Progenitor cell of endocrine pancreas (in vitro differentiated cells): ENCODE data around the gene BMS1. TPM values are rescaled to one million over a fixed set of nuclear protein-coding genes. Genes with fewer than 3 reads are reported as not detected.
A peak's percentile ranks its signal among the peaks of the same experiment; 100 is the strongest.

ENCODE experiments used
- DNase-seq: peaks from one replicate; pipeline ENCODE4 v3.0.0; 2021; ENCODE audit warnings: low spot score; ENCODE audit not compliant: unreplicated experiment
- H3K27ac Mint-ChIP-seq: 2 replicates; pipeline ENCODE4 v1.8.0; 2021; ENCODE audit warnings: mild to moderate bottlenecking, moderate library complexity, mixed read lengths
- H3K27me3 Mint-ChIP-seq: 2 replicates; pipeline ENCODE4 v1.8.0; 2021; ENCODE audit warnings: mixed read lengths
- H3K36me3 Mint-ChIP-seq: 2 replicates; pipeline ENCODE4 v1.8.0; 2022; ENCODE audit warnings: mixed read lengths; ENCODE audit not compliant: insufficient read depth
- H3K4me1 Mint-ChIP-seq: 2 replicates; pipeline ENCODE4 v1.8.0; 2021; ENCODE audit warnings: low read depth, mixed read lengths
- H3K4me3 Mint-ChIP-seq: 2 replicates; pipeline ENCODE4 v1.8.0; 2021; ENCODE audit warnings: low read depth, mild to moderate bottlenecking, moderate library complexity, mixed read lengths
- H3K9me3 Mint-ChIP-seq: 2 replicates; pipeline ENCODE4 v1.8.0; 2021; ENCODE audit warnings: low read depth, mixed read lengths
- CTCF ChIP-seq: fragments of 200-600 bp; sonication (generic); IDR thresholded peaks from one replicate; pipeline ENCODE4 v1.5.0; 2021; ENCODE audit warnings: antibody characterized with exemption, mild to moderate bottlenecking; ENCODE audit not compliant: unreplicated experiment
- total RNA-seq: library from RNA; stranded (reverse); gene quantifications from 2 replicates; pipeline ENCODE4 v1.2.1, GENCODE V29; 2021

Gene BMS1
- total RNA-seq, 1 donor from 2014 or later = 22.4 TPM

GRCh38 chr10:42755556-42756093 lies 27.0 kb upstream of the BMS1 start:
- Mint-ChIP-seq H3K4me3 (peak overlapping the region; percentile 49), H3K27ac (no peak overlapping the region), H3K36me3 (no peaks in the 10 kb centered on the region), H3K27me3 (peaks cover 84% of the 10 kb centered on the region), H3K9me3 (no peaks in the 10 kb centered on the region), H3K4me1 (no peaks in the 10 kb centered on the region)
- DNase-seq = no peak
- no peak for TF ChIP-seq CTCF

- no peak overlapping the region for H3K4me3 Mint-ChIP-seq
Observed at GRCh38 chr10:42767906-42768305, 14.7 kb upstream of the BMS1 start.

GRCh38 chr10:42768581-42769152 lies 13.9 kb upstream of the BMS1 start:
- no peaks in the 10 kb centered on the region for H3K36me3 Mint-ChIP-seq
- peaks cover 7% of the 10 kb centered on the region for H3K9me3 Mint-ChIP-seq
- H3K27me3 Mint-ChIP-seq = peaks cover 28% of the 10 kb centered on the region
- no peak for DNase-seq
- no peak for TF ChIP-seq CTCF
- H3K27ac Mint-ChIP-seq = no peak overlapping the region
- H3K4me3 Mint-ChIP-seq = no peak overlapping the region
- no peaks in the 10 kb centered on the region for H3K4me1 Mint-ChIP-seq

More at GRCh38 chr10:42767906-42768305, 14.7 kb upstream of the BMS1 start:
- Mint-ChIP-seq H3K4me1 (no peaks in the 10 kb centered on the region), H3K9me3 (peaks cover 8% of the 10 kb centered on the region), H3K27ac (no peak overlapping the region), H3K36me3 (no peaks in the 10 kb centered on the region), H3K27me3 (peaks cover 30% of the 10 kb centered on the region)
- DNase-seq = no peak
- TF ChIP-seq CTCF = no peak

- Mint-ChIP-seq H3K27ac (no peak overlapping the region), H3K27me3 (peaks cover 28% of the 10 kb centered on the region), H3K4me3 (no peak overlapping the region), H3K4me1 (no peaks in the 10 kb centered on the region), H3K9me3 (peaks cover 5% of the 10 kb centered on the region), H3K36me3 (no peaks in the 10 kb centered on the region)
- DNase-seq = no peak
- TF ChIP-seq CTCF = no peak
Observed at GRCh38 chr10:42769173-42769572, 13.4 kb upstream of the BMS1 start.

- Mint-ChIP-seq H3K4me3 (no peak overlapping the region), H3K9me3 (peaks cover 5% of the 10 kb centered on the region), H3K4me1 (no peaks in the 10 kb centered on the region), H3K36me3 (no peaks in the 10 kb centered on the region), H3K27ac (no peak overlapping the region), H3K27me3 (peaks cover 28% of the 10 kb centered on the region)
- no peak for DNase-seq
- no peak for TF ChIP-seq CTCF
Observed at GRCh38 chr10:42769673-42770072, 12.9 kb upstream of the BMS1 start.
